ENCODE data around the gene PPP1R3D. TPM values are rescaled to one million over a fixed set of nuclear protein-coding genes. Genes with fewer than 3 reads are reported as not detected.

PPP1R3D gene
- total RNA-seq, 3 donors from 2014 or later = 5.9 to 10.8 (median 6.8) TPM

DNA sequence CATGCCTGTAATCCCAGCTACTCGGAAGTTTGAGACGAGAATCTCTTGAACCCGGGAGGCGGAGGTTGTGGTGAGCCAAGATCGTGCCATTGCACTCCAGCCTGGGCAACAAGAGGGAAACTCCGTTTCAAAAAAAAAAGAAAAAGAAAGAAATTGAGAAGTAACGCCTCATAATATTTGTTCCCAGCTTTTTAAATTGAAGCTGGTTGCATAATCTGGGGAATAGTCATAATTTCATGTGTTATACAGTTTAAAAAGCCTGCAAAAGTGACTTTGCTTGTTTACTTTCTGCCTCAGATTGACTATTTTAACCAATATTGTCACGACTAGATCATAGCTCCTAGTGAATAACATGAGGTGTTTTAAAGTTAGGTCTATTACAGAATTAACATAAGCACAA, 7.3 kb upstream of the PPP1R3D start:
- Histone ChIP-seq H3K4me3 (no peak overlapping the region), H3K36me3 (ENCODE audit: low read depth) (no peaks in the 10 kb centered on the region), H3K4me1 (ENCODE audit: low read depth) (peaks cover 3% of the 10 kb centered on the region), H3K9me3 (no peaks in the 10 kb centered on the region)
- ATAC-seq (no peak), DNase-seq (no peak)
- intact Hi-C loops (cut with DNase I, micrococcal nuclease) = no loop called here
- TF ChIP-seq, protein P1, sequence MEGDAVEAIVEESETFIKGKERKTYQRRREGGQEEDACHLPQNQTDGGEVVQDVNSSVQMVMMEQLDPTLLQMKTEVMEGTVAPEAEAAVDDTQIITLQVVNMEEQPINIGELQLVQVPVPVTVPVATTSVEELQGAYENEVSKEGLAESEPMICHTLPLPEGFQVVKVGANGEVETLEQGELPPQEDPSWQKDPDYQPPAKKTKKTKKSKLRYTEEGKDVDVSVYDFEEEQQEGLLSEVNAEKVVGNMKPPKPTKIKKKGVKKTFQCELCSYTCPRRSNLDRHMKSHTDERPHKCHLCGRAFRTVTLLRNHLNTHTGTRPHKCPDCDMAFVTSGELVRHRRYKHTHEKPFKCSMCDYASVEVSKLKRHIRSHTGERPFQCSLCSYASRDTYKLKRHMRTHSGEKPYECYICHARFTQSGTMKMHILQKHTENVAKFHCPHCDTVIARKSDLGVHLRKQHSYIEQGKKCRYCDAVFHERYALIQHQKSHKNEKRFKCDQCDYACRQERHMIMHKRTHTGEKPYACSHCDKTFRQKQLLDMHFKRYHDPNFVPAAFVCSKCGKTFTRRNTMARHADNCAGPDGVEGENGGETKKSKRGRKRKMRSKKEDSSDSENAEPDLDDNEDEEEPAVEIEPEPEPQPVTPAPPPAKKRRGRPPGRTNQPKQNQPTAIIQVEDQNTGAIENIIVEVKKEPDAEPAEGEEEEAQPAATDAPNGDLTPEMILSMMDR (IDR thresholded peaks at IDR 0.05) = no peak

DNA sequence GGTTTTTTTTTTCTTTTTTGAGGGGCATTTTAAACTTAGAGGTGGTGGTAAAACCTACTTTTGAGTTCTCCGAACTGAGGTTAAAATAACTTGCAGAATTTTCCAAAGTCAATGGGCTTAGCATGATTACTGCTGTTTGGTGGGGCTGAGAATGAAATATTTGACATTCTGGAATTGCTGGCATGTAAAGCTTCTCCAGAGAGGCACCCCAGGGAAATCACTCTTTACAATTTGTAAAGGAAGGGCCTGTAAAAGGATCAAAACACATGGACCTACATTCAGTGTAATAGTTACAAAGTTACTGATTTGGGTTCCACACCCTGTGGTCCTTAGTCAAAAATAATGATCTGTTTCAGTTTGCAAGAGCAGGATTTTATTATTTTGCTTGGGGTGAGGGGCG, 5.6 kb upstream of the PPP1R3D start:
- Histone ChIP-seq H3K36me3 (ENCODE audit: low read depth) (no peaks in the 10 kb centered on the region), H3K4me3 (no peak overlapping the region), H3K4me1 (ENCODE audit: low read depth) (peaks cover 9% of the 10 kb centered on the region), H3K9me3 (no peaks in the 10 kb centered on the region)
- ATAC-seq (no peak), DNase-seq (no peak)
- TF ChIP-seq, protein P1 (IDR thresholded peaks at IDR 0.05) = no peak
- intact Hi-C loops (cut with DNase I, micrococcal nuclease) = no loop called here

DNA sequence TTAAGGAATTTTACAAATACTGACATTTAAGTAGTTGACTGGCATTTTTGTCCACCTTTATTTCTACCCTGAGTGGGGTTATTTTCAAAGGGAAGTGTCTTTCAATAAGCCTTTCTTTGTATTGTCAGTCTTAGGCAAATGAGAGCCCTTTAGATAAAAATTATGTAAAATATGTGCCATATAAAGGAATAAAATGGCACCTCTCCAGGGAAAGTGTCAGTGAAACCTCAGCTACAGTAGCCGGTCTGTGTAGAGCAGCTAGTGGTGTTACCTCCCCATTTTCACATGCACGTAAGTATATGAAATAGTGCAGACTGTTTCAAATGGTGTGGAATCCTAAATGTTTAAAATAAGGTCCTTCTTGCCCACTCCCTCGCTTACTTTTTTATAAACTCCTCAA, 5.1 kb upstream of the PPP1R3D start:
- Histone ChIP-seq H3K36me3 (ENCODE audit: low read depth) (no peaks in the 10 kb centered on the region), H3K4me3 (no peak overlapping the region), H3K9me3 (no peaks in the 10 kb centered on the region), H3K4me1 (ENCODE audit: low read depth) (peaks cover 9% of the 10 kb centered on the region)
- DNase-seq (no peak), ATAC-seq (no peak)
- TF ChIP-seq, protein P1 (IDR thresholded peaks at IDR 0.05) = no peak
- intact Hi-C loops (cut with DNase I, micrococcal nuclease) = no loop called here

DNA sequence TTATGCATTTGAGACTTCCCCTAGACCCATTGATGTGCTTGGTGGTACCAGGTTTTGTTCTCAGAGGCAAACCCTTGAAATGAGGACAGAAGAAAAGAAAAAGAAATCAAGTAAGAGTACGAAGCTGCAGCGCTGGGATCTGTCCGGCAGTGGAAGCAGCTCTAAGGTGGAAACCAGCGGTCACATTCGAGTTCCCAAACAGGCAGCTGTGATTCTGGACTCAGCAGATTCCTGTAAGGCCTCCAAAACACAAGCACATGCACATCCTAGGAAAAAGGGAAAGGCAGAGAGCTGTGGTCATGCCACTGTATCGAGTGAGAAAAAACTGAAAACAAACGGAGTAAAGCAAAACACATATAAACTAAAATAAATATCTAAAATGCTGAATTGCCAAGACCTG, 4.6 kb upstream of the PPP1R3D start:
- intact Hi-C loops (cut with DNase I, micrococcal nuclease) = no loop called here
- no peak for DNase-seq

DNA sequence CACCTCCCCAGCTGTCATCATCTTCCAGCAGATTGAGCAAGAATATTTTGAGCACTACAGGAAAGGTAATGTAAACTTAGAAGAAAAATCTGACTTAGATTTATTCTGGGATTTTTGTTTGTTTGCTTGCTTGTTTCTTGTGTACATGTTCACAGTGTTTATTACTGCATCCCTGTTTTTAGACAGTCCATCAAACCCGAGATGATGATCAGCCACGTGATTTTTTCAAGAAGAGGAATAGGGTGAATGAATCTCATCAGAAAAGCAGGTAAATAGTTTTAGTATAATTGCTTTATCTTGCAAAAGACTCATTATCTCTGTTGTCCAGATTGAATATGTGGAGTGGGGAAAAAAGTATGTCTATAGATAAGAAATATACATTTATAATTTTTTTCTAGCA, 2.1 kb upstream of the PPP1R3D start:
- Histone ChIP-seq H3K9me3 (no peaks in the 10 kb centered on the region), H3K4me3 (no peak overlapping the region), H3K4me1 (ENCODE audit: low read depth) (peaks cover 28% of the 10 kb centered on the region), H3K36me3 (ENCODE audit: low read depth) (no peaks in the 10 kb centered on the region)
- TF ChIP-seq, protein P1 (IDR thresholded peaks at IDR 0.05) = no peak
- no peak for DNase-seq
- ATAC-seq = no peak
- intact Hi-C loops (cut with DNase I, micrococcal nuclease) = no loop called here

More for the DNA sequence above, 4.6 kb upstream of the PPP1R3D start:
- TF ChIP-seq, protein P1 (IDR thresholded peaks at IDR 0.05) = no peak
- no peaks in the 10 kb centered on the region for H3K9me3 ChIP-seq
- no peak for ATAC-seq
- peaks cover 9% of the 10 kb centered on the region for H3K4me1 ChIP-seq (ENCODE audit: low read depth)
- no peak overlapping the region for H3K4me3 ChIP-seq
- no peaks in the 10 kb centered on the region for H3K36me3 ChIP-seq (ENCODE audit: low read depth)

DNA sequence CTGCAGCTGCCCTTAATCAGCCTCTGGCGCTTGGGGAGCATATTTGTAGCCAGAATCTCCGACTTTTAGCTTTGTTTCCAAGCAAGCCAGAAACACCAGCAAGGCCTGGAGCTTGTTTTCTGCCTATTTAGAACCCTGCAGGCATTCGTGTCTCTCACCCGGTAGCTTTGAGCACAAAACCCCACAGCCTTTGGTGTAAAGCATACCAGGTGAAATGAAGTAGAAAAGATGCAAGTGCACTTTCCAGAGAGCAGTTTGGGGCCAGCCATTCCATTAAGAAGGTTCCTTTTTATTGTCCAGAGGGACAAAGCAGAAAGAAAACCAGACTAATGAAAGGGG, 820 bp upstream of the PPP1R3D start:
- no peak for DNase-seq
- peaks cover 31% of the 10 kb centered on the region for H3K4me1 ChIP-seq (ENCODE audit: low read depth)

More for the DNA sequence above, 820 bp upstream of the PPP1R3D start:
- TF ChIP-seq, protein P1 (IDR thresholded peaks at IDR 0.05) = no peak
- Histone ChIP-seq H3K4me3 (no peak overlapping the region), H3K36me3 (ENCODE audit: low read depth) (no peaks in the 10 kb centered on the region), H3K9me3 (no peaks in the 10 kb centered on the region)
- intact Hi-C loops (cut with DNase I, micrococcal nuclease) = no loop called here
- ATAC-seq = no peak
